H9 (cell line): ENCODE data around the gene EIF1AY. TPM values are rescaled to one million over a fixed set of nuclear protein-coding genes. Genes with fewer than 3 reads are reported as not detected.

Source experiments
- DNase-seq: peaks from one replicate; pipeline ENCODE4 v3.0.0-alpha.2; 2017
- H2AFZ ChIP-seq: one replicate; pipeline ENCODE4 v1.6.1; 2013; ENCODE audit warnings: mild to moderate bottlenecking, low read length, control low read depth, moderate library complexity
- H2AK5ac ChIP-seq: 2 replicates; pipeline ENCODE4 v1.6.1; 2013; ENCODE audit warnings: low read length, control low read depth, mixed read lengths; ENCODE audit not compliant: insufficient read length
- H2BK120ac ChIP-seq: one replicate; pipeline ENCODE4 v1.6.1; 2013; ENCODE audit warnings: low read depth, mild to moderate bottlenecking, low read length, control low read depth, inconsistent platforms; ENCODE audit not compliant: poor library complexity, severe bottlenecking
- H2BK12ac ChIP-seq: 2 replicates; pipeline ENCODE4 v1.6.1; 2013; ENCODE audit warnings: low read length, control low read depth, mixed read lengths, low read depth; ENCODE audit not compliant: insufficient read length
- H2BK15ac ChIP-seq: 2 replicates; pipeline ENCODE4 v1.6.1; 2013; ENCODE audit warnings: low read depth, low read length, control low read depth
- H2BK20ac ChIP-seq: one replicate; pipeline ENCODE4 v1.6.1; 2013; ENCODE audit warnings: low read depth, mild to moderate bottlenecking, low read length, control low read depth, inconsistent platforms; ENCODE audit not compliant: poor library complexity, severe bottlenecking
- H2BK5ac ChIP-seq: 2 replicates; pipeline ENCODE4 v1.6.1; 2013; ENCODE audit warnings: low read length, control low read depth, mixed read lengths; ENCODE audit not compliant: insufficient read length
- H3K14ac ChIP-seq: 2 replicates; pipeline ENCODE4 v1.6.1; 2013; ENCODE audit warnings: low read length, control low read depth; ENCODE audit not compliant: insufficient read depth
- H3K18ac ChIP-seq: 2 replicates; pipeline ENCODE4 v1.6.1; 2013; ENCODE audit warnings: low read depth, mild to moderate bottlenecking, mixed read lengths, low read length, control low read depth; ENCODE audit not compliant: insufficient read length
- H3K23ac ChIP-seq: 2 replicates; pipeline ENCODE4 v1.6.1; 2013; ENCODE audit warnings: low read length, control low read depth, mixed read lengths, low read depth; ENCODE audit not compliant: insufficient read length
- H3K23me2 ChIP-seq: 2 replicates; pipeline ENCODE4 v1.6.1; 2013; ENCODE audit warnings: low read depth, mild to moderate bottlenecking, mixed read lengths, low read length, control low read depth; ENCODE audit not compliant: insufficient read length, poor library complexity, severe bottlenecking
- H3K27ac ChIP-seq: 2 replicates; pipeline ENCODE4 v1.5.1; 2013; ENCODE audit warnings: low read length, control low read depth, mixed read lengths, low read depth; ENCODE audit not compliant: insufficient read length
- H3K27me3 ChIP-seq: 2 replicates; pipeline ENCODE4 v1.6.1; 2013; ENCODE audit warnings: low read length, control low read depth, inconsistent platforms; ENCODE audit not compliant: insufficient read depth
- H3K4ac ChIP-seq: 2 replicates; pipeline ENCODE4 v1.6.1; 2013; ENCODE audit warnings: low read depth, mild to moderate bottlenecking, control low read depth, inconsistent platforms, low read length, moderate library complexity
- H3K4me1 ChIP-seq: 2 replicates; pipeline ENCODE4 v1.6.1; 2013; ENCODE audit warnings: low read length, control low read depth, inconsistent platforms; ENCODE audit not compliant: insufficient read depth
- H3K4me2 ChIP-seq: 2 replicates; pipeline ENCODE4 v1.6.1; 2013; ENCODE audit warnings: low read length, control low read depth, mixed read lengths; ENCODE audit not compliant: insufficient read length, insufficient read depth
- H3K56ac ChIP-seq: 2 replicates; pipeline ENCODE4 v1.6.1; 2013; ENCODE audit warnings: low read depth, mild to moderate bottlenecking, mixed read lengths, low read length, control low read depth; ENCODE audit not compliant: insufficient read length
- H3K79me1 ChIP-seq: 2 replicates; pipeline ENCODE4 v1.6.1; 2013; ENCODE audit warnings: low read depth, mild to moderate bottlenecking, moderate library complexity, low read length, control low read depth, inconsistent platforms; ENCODE audit not compliant: insufficient read depth, poor library complexity, severe bottlenecking
- H3K79me2 ChIP-seq: 2 replicates; pipeline ENCODE4 v1.6.1; 2013; ENCODE audit warnings: low read length, control low read depth, inconsistent platforms; ENCODE audit not compliant: insufficient read depth
- H3K9ac ChIP-seq: 2 replicates; pipeline ENCODE4 v1.6.1; 2013; ENCODE audit warnings: low read length, control low read depth, mixed read lengths; ENCODE audit not compliant: insufficient read length; ENCODE audit errors: extremely low read depth
- H3K9me3 ChIP-seq: one replicate; pipeline ENCODE4 v1.6.1; 2013; ENCODE audit warnings: low read depth, low read length, inconsistent platforms; ENCODE audit not compliant: control insufficient read depth
- H3T11ph ChIP-seq: one replicate; pipeline ENCODE4 v1.6.1; 2013; ENCODE audit warnings: mild to moderate bottlenecking, low read length, control low read depth, inconsistent platforms
- H4K20me1 ChIP-seq: one replicate; pipeline ENCODE4 v1.6.1; 2013; ENCODE audit not compliant: control insufficient read depth, insufficient read length, insufficient read depth
- H4K5ac ChIP-seq: 2 replicates; pipeline ENCODE4 v1.6.1; 2013; ENCODE audit warnings: low read depth, mild to moderate bottlenecking, mixed read lengths, low read length, control low read depth; ENCODE audit not compliant: insufficient read length
- H4K8ac ChIP-seq: replicated peaks from 2 replicates; pipeline ENCODE4 v1.6.1; 2013; ENCODE audit warnings: low read length, control low read depth, mixed read lengths, low read depth; ENCODE audit not compliant: insufficient read length
- H4K91ac ChIP-seq: 2 replicates; pipeline ENCODE4 v1.6.1; 2013; ENCODE audit warnings: low read depth, mild to moderate bottlenecking, moderate library complexity, mixed read lengths, low read length, control low read depth; ENCODE audit not compliant: insufficient read length
- H3K27ac Mint-ChIP-seq, 3 experiments: 2 replicates in 2 of 3; 3 replicates in 1 of 3; pipeline ENCODE4 v1.8.0; 2020 to 2021; ENCODE audit warnings: mixed read lengths in 3 of 3, mild to moderate bottlenecking in 1 of 3, moderate library complexity in 1 of 3
- H3K27me3 Mint-ChIP-seq: 2 replicates; pipeline ENCODE4 v1.8.0; 2021; ENCODE audit warnings: low read depth, mild to moderate bottlenecking, moderate library complexity, mixed read lengths
- H3K36me3 Mint-ChIP-seq, 3 experiments: 2 replicates in 2 of 3; 3 replicates in 1 of 3; pipeline ENCODE4 v1.8.0; 2020 to 2021; ENCODE audit warnings: low read depth in 3 of 3, mixed read lengths in 3 of 3; ENCODE audit not compliant: insufficient read depth in 1 of 3
- H3K4me1 Mint-ChIP-seq, 2 experiments: 2 replicates each; pipeline ENCODE4 v1.8.0; 2020; ENCODE audit warnings: mixed read lengths in 2 of 2
- H3K4me3 Mint-ChIP-seq, 2 experiments: 2 replicates in 1 of 2; 3 replicates in 1 of 2; pipeline ENCODE4 v1.8.0; 2020 to 2021; ENCODE audit warnings: mild to moderate bottlenecking in 2 of 2, mixed read lengths in 2 of 2, moderate library complexity in 1 of 2
- H3K9me3 Mint-ChIP-seq, 2 experiments: 2 replicates in 1 of 2; 3 replicates in 1 of 2; pipeline ENCODE4 v1.8.0; 2020; ENCODE audit warnings: mild to moderate bottlenecking in 2 of 2, mixed read lengths in 2 of 2, moderate library complexity in 1 of 2
- WGBS: extraction: QIAGEN DNeasy Blood & Tissue Kit; methylation state at CpG from one replicate; pipeline ENCODE4 v1.1.7; 2013; ENCODE audit warnings: missing lambda C conversion rate, low lambda C conversion rate, mixed read lengths; ENCODE audit not compliant: insufficient read length; ENCODE audit errors: extremely low coverage; 5-methylcytosine and 5-hydroxymethylcytosine counted together
- total RNA-seq: library from RNA; stranded (reverse); gene quantifications from 2 replicates; pipeline ENCODE4 v1.2.1, GENCODE V29; 2021
- TF ChIP-seq, protein P1 (sequence below): fragments of 200-600 bp; sonication (generic); conservative IDR thresholded peaks from 3 replicates; pipeline ENCODE4 v1.8.0; 2021; ENCODE audit warnings: antibody characterized with exemption, mild to moderate bottlenecking

Gene EIF1AY
- total RNA-seq, 1 experiment from 2014 or later: not detected

GRCh38 chrY:20559873-20560512 is 15.6 kb upstream of the EIF1AY start:
- H2BK15ac ChIP-seq: no peak overlapping the region
- WGBS: no CpG with 5 or more reads among the region's 2 CpGs
- no peaks in the 10 kb centered on the region for H3K27me3 ChIP-seq
- no peak for DNase-seq
- H4K20me1 ChIP-seq: no peaks in the 10 kb centered on the region
- no peaks in the 10 kb centered on the region for H3K4me1 ChIP-seq
- H3K9ac ChIP-seq: no peak overlapping the region
- H3K9me3 ChIP-seq: no peaks in the 10 kb centered on the region
- no peak overlapping the region for H3K18ac ChIP-seq
- H4K8ac ChIP-seq: no peak overlapping the region
- Mint-ChIP-seq H3K9me3 (no peaks in the 10 kb centered on the region), H3K4me1 (no peaks in the 10 kb centered on the region), H3K27me3 (no peaks in the 10 kb centered on the region), H3K4me3 (no peak overlapping the region), H3K27ac (no peak overlapping the region), H3K36me3 (no peaks in the 10 kb centered on the region)
- no peak overlapping the region for H2BK20ac ChIP-seq
- H3K56ac ChIP-seq: no peak overlapping the region
- H3K23me2 ChIP-seq: no peaks in the 10 kb centered on the region
- H3K4ac ChIP-seq: no peak overlapping the region
- H3K27ac ChIP-seq: no peak overlapping the region
- no peak overlapping the region for H2BK5ac ChIP-seq
- no peaks in the 10 kb centered on the region for H3K79me1 ChIP-seq
- H3K14ac ChIP-seq: no peak overlapping the region
- no peaks in the 10 kb centered on the region for H3K79me2 ChIP-seq
- H4K91ac ChIP-seq: no peak overlapping the region
- H2AK5ac ChIP-seq: no peak overlapping the region
- no peak overlapping the region for H2BK120ac ChIP-seq
- no peak overlapping the region for H4K5ac ChIP-seq
- TF ChIP-seq, protein P1, sequence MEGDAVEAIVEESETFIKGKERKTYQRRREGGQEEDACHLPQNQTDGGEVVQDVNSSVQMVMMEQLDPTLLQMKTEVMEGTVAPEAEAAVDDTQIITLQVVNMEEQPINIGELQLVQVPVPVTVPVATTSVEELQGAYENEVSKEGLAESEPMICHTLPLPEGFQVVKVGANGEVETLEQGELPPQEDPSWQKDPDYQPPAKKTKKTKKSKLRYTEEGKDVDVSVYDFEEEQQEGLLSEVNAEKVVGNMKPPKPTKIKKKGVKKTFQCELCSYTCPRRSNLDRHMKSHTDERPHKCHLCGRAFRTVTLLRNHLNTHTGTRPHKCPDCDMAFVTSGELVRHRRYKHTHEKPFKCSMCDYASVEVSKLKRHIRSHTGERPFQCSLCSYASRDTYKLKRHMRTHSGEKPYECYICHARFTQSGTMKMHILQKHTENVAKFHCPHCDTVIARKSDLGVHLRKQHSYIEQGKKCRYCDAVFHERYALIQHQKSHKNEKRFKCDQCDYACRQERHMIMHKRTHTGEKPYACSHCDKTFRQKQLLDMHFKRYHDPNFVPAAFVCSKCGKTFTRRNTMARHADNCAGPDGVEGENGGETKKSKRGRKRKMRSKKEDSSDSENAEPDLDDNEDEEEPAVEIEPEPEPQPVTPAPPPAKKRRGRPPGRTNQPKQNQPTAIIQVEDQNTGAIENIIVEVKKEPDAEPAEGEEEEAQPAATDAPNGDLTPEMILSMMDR: no peak
- H3K23ac ChIP-seq: no peak overlapping the region
- no peak overlapping the region for H3T11ph ChIP-seq
- no peak overlapping the region for H3K4me2 ChIP-seq
- no peak overlapping the region for H2AFZ ChIP-seq
- no peak overlapping the region for H2BK12ac ChIP-seq
